Tibial artery (tissue), 4 donors: Measurements from ENCODE around the gene RARRES2.
A peak's percentile ranks its signal among the peaks of the same experiment; 100 is the strongest.

Experiments
- DNase-seq, 2 donors: peaks; one replicate each; pipeline ENCODE4 v3.0.0-alpha.2; 2019
- H3K27ac ChIP-seq, 2 donors: fragments of 200-600 bp; sonication (generic) in 1 of 2; 1 replicate in 1 of 2; 2 replicates in 1 of 2; pipeline ENCODE4 v1.5.1; 2018 to 2019; ENCODE audit warnings: mild to moderate bottlenecking in 1 of 2
- H3K27me3 ChIP-seq, 2 donors: fragments of 200-600 bp; sonication (generic) in 1 of 2; one replicate each; pipeline versions ENCODE4 v1.5.1 to v1.6.0; 2016 to 2019
- H3K36me3 ChIP-seq, 3 donors: fragments of 200-600 bp; sonication (generic) in 2 of 3; one replicate each; pipeline ENCODE4 v1.5.1; 2016 to 2019; ENCODE audit warnings: mild to moderate bottlenecking in 2 of 3
- H3K4me1 ChIP-seq, 4 donors: fragments of 200-600 bp; sonication (generic) in 2 of 4; 1 replicate in 3 of 4; 2 replicates in 1 of 4; pipeline ENCODE4 v1.5.1; 2016 to 2019
- H3K4me3 ChIP-seq, 2 donors: fragments of 200-600 bp; sonication (generic) in 1 of 2; 1 replicate in 1 of 2; 2 replicates in 1 of 2; pipeline ENCODE4 v1.5.1; 2018 to 2019; ENCODE audit warnings: mild to moderate bottlenecking in 2 of 2
- H3K9me3 ChIP-seq, 3 donors: fragments of 200-600 bp; sonication (generic) in 1 of 3; one replicate each; pipeline ENCODE4 v1.5.1; 2016 to 2019
- intact Hi-C: fragments of 100-400 bp; cut with DNase I; formaldehyde crosslinking; loops from one replicate; pipeline ENCODE4 v1.15.0; 2023; ENCODE audit warnings: low total_unique reads
- TF ChIP-seq, protein P1 (sequence below), 2 experiments: fragments of 200-600 bp in 1 of 2; fragments of 450-650 bp in 1 of 2; IDR thresholded peaks; one replicate each; pipeline ENCODE4 v1.5.1; 2017 to 2019; ENCODE audit warnings: antibody characterized with exemption in 2 of 2, mild to moderate bottlenecking in 1 of 2, moderate library complexity in 1 of 2

Gene RARRES2

GRCh38 chr7:150355666-150356059 is 14.2 kb upstream of the RARRES2 start:
- TF ChIP-seq, protein P1, sequence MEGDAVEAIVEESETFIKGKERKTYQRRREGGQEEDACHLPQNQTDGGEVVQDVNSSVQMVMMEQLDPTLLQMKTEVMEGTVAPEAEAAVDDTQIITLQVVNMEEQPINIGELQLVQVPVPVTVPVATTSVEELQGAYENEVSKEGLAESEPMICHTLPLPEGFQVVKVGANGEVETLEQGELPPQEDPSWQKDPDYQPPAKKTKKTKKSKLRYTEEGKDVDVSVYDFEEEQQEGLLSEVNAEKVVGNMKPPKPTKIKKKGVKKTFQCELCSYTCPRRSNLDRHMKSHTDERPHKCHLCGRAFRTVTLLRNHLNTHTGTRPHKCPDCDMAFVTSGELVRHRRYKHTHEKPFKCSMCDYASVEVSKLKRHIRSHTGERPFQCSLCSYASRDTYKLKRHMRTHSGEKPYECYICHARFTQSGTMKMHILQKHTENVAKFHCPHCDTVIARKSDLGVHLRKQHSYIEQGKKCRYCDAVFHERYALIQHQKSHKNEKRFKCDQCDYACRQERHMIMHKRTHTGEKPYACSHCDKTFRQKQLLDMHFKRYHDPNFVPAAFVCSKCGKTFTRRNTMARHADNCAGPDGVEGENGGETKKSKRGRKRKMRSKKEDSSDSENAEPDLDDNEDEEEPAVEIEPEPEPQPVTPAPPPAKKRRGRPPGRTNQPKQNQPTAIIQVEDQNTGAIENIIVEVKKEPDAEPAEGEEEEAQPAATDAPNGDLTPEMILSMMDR (IDR thresholded peaks at IDR 0.05) = no peak
- Histone ChIP-seq H3K36me3 (no peaks in the 10 kb centered on the region), H3K27me3 (no peaks in the 10 kb centered on the region), H3K9me3 (no peaks in the 10 kb centered on the region), H3K27ac (peak overlapping the region in 1 of 2 donors; percentile 48), H3K4me1 (peaks cover 0 to 12% (median 2%) of the 10 kb centered on the region in 4 donors), H3K4me3 (no peak overlapping the region)
- no peak for DNase-seq
- intact Hi-C loops = no loop called here

- intact Hi-C loops = no loop called here
- Histone ChIP-seq H3K27me3 (no peaks in the 10 kb centered on the region), H3K4me1 (peaks cover 0 to 12% (median 2%) of the 10 kb centered on the region in 4 donors), H3K9me3 (no peaks in the 10 kb centered on the region), H3K27ac (no peak overlapping the region), H3K4me3 (no peak overlapping the region), H3K36me3 (no peaks in the 10 kb centered on the region)
- DNase-seq = peak in 1 of 2 donors; percentile 7
- TF ChIP-seq, protein P1 (IDR thresholded peaks at IDR 0.05) = no peak
These were observed 10.3 kb upstream of the RARRES2 start for GRCh38 chr7:150351587-150352194.

DNA sequence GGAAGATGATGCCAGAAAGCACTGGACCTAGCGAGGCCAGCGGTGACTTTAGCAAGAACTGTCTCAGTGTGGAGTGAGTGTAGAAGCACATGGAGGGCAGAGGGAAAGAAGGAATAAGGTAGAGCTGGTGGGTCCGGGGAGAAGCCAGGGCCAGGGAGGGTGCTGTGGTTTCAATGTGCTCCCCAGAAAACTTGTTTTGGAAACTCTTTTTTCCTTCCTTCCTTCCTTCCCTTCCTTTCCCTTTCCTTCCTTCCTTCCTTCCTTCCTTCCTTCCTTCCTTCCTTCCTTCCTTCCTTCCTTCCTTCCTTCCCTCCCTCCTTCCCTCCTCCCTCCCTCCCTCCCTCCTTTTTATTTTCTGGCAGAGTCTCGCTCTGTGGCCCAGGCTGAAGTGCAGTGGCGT is 5.5 kb upstream of the RARRES2 start:
- Histone ChIP-seq H3K27ac (no peak overlapping the region), H3K36me3 (no peaks in the 10 kb centered on the region), H3K4me3 (no peak overlapping the region), H3K9me3 (no peaks in the 10 kb centered on the region), H3K4me1 (peaks cover 0 to 3% (median 1%) of the 10 kb centered on the region in 4 donors), H3K27me3 (no peaks in the 10 kb centered on the region)
- no peak for DNase-seq
- TF ChIP-seq, protein P1 (IDR thresholded peaks at IDR 0.05) = no peak
- intact Hi-C loops = no loop called here

GRCh38 chr7:150345012-150345411 is 3.6 kb upstream of the RARRES2 start:
- Histone ChIP-seq H3K27ac (no peak overlapping the region), H3K4me1 (peaks cover 0 to 22% (median 11%) of the 10 kb centered on the region in 4 donors), H3K4me3 (no peak overlapping the region), H3K9me3 (no peaks in the 10 kb centered on the region), H3K27me3 (no peaks in the 10 kb centered on the region), H3K36me3 (no peaks in the 10 kb centered on the region)
- TF ChIP-seq, protein P1 (IDR thresholded peaks at IDR 0.05) = no peak
- DNase-seq = no peak
- intact Hi-C loops = no loop called here

GRCh38 chr7:150344299-150344698 is 2.9 kb upstream of the RARRES2 start:
- TF ChIP-seq, protein P1 (IDR thresholded peaks at IDR 0.05) = no peak

More at GRCh38 chr7:150344299-150344698, 2.9 kb upstream of the RARRES2 start:
- DNase-seq = no peak
- H3K27me3 ChIP-seq = no peaks in the 10 kb centered on the region
- H3K36me3 ChIP-seq = no peaks in the 10 kb centered on the region
- H3K27ac ChIP-seq = no peak overlapping the region
- no peak overlapping the region for H3K4me3 ChIP-seq
- intact Hi-C loops = no loop called here
- H3K4me1 ChIP-seq = peaks cover 0 to 30% (median 17%) of the 10 kb centered on the region in 4 donors
- H3K9me3 ChIP-seq = no peaks in the 10 kb centered on the region
